HG02759 (cell line): ENCODE measurements around the gene GSC2.
A peak's percentile ranks its signal among the peaks of the same experiment; 100 is the strongest.

ENCODE experiments used
- ATAC-seq: cut with Tn5 transposase; IDR thresholded peaks from one replicate; pipeline ENCODE4 v1.9.1; 2021; ENCODE audit warnings: mild to moderate bottlenecking, moderate library complexity; ENCODE audit not compliant: unreplicated experiment

GSC2 gene

DNA sequence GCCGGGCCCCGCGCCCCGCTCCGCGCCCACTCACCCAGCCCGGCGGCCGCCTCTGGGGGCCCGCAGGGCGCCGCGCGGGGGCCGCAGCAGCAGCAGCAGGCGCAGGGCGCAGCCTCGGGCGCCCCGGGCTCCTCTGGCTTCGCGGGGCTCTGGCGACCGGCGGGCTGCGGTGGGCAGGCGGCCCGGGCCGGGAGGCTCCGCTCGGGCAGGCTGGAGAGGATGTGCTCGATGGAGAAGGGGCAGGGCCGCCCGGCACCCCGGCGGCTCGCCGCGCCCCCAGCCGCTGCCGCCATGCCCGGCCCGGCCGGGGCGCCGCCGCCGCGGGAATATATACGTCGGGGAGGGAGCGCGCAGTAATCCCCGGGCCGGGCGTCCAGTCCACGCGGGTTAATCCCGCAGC, at the start of gene GSC2:
GSC2 (minus strand) TSS at position 302 of the 400 bp plus-strand sequence; CDS start at position 293, 9 bp downstream.
- ATAC-seq, result no peak

- ATAC-seq, result no peak
Measured at GRCh38 chr22:19199479-19199878, 49.4 kb upstream of the GSC2 start.

DNA sequence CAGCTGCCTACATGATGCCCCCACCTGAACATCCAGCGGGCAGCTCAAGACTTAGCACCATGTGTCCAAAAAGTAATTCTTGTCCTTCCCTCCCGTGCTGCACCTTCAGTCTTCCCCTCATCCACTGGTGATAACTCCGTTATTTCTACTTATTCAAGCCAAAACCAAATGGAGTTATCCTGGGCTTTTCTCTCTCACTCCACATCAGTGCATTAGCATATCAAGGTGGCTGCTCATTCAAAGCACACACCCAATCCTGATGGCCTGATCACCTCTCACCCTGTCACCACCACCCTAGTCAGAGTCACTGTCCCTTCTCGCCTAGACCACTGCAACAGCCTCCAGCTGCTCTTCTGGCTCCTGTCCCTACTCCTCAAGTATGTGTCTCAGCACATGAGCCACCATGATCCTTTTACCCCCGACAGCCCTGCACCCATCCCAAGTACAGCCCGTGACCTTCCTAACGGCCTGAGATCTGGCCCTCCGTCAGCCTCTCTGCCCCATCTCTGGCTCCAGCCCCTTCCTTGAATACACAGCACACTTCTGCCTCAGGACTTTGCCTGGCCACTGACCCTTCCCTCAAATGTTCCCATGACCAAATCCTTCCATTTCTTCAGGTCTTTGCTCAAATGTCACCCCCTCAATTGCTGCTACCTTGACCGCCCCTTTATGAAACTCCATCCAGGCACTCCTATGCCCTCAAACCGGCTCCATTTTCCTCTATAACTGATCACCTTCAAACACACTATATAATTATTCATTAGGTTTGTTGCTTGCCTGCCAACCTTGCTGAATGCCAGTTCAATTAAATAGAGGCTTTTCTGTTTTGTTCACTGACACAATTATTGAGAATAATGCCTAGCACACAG, 48.1 kb upstream of the GSC2 start:
- no peak for ATAC-seq

DNA sequence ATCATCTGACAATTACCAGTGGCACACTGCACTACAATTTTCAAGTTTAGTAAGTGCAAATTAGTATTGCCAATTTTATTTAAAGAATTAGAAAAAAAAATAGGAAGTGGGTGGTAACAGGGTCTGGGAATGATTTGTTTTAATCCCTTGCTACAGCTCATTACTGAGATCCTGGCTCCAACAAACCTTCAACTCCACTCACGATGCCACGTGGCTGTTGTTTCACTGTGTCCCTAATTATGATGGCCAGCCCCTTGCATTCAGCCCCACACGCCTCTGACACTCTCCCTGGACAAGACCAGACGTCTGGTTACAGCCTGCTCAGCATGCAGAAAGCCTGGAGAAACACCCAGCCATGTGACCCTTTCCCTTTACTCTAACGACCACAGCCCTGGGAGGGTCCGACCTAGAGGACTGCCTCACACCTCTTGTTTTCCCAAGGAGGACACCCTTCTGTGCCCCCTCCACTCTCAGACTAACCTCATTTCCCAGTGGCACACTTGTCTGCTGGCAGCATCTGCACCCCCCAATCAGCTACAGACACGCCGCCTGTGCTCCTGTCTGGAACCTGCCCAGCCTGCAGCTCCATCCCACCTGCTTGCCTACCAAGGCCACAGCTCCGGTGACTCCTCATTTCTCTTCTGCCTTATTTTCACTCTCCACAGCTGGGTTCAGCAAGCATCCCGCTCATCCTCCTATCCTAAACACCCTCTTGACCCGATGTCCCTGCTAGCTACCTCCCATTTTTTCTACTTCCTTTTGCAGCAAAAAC, 46.9 kb upstream of the GSC2 start:
- no peak for ATAC-seq

GRCh38 chr22:19195796-19196731, 46.0 kb upstream of the GSC2 start:
- no peak for ATAC-seq

- no peak for ATAC-seq
Measured at GRCh38 chr22:19194766-19195536, 44.9 kb upstream of the GSC2 start.

GRCh38 chr22:19193879-19194278, 43.8 kb upstream of the GSC2 start:
- no peak for ATAC-seq

- ATAC-seq, result no peak
Measured at GRCh38 chr22:19187716-19188563, 37.8 kb upstream of the GSC2 start.

DNA sequence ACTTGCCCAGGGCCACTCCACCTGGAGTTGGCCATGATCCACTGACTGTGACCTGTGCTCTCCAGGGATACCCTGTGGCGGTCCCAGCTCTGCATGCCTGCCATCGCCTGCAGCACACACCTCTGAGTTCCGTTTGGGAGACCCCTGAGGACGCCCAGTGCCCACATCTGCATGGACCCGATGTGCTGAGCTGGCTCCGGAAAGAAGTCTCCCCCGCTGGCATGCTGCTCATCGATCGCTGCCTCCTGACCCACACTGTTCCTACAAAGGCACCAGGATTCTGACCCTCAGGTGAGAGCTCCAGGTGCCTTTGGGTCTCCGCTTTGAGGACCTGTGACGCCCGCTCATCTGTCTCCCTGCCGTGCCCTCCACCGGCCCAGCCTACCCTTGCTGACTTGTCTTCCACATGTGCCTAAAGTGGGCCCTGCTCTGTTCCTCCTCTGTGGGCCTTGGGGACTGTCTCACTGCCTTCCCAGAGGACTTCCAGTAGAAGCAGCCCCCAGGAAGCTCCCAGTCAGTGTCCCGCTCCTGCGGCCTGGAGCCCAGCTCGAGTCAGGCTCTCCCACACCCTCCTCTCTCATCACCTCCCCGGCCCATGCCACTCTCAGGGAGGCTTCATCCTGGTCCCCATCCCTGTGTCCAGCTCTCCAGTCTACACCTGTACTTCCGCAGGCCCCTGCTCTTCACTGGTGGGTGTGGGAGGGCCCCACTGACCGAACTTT, 34.3 kb upstream of the GSC2 start:
- ATAC-seq, result no peak

DNA sequence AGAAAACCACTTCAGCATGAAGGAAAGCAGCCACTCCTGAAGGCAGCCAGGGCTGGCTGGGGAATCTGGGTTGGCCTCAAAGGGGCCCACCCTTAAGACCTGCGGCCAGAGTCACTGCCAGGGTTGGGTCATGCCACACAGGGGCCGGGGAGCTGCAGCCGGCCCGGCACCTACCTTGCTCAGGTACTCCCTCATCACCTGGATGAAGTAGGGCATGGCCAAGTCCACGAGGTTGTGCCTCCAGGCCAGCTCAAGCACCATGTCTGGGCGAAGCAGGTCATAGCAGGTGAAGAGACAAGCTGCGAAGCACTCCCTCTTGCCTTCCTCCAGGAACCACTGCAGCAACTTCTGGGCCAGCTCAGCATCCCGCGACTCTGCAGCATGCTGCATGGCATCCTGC, 33.1 kb upstream of the GSC2 start:
- ATAC-seq, result no peak

GRCh38 chr22:19182472-19183157, 32.5 kb upstream of the GSC2 start:
- ATAC-seq, result no peak

GRCh38 chr22:19181786-19182471, 31.8 kb upstream of the GSC2 start:
- ATAC-seq, result no peak

GRCh38 chr22:19180740-19181410, 30.8 kb upstream of the GSC2 start:
- no peak for ATAC-seq

DNA sequence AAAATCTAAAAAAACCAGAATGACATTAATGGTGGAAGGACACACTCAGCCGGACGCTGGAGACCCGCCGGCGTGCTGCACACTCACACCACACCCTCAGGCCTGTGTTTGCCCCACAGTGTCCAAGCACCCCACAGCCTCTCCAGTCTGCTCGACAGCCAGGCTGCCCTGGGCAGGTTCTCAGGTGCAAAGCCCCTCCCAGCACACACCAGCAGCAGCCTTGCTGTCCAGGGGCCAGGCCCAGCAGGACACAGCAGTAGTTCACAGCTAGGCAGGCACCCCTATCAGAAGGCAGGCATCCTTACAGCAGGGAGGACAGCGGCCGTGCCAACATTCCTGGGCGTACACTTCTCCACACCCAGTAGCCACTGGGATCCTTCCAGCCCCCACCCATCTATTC, 30.1 kb upstream of the GSC2 start:
- ATAC-seq, result no peak

DNA sequence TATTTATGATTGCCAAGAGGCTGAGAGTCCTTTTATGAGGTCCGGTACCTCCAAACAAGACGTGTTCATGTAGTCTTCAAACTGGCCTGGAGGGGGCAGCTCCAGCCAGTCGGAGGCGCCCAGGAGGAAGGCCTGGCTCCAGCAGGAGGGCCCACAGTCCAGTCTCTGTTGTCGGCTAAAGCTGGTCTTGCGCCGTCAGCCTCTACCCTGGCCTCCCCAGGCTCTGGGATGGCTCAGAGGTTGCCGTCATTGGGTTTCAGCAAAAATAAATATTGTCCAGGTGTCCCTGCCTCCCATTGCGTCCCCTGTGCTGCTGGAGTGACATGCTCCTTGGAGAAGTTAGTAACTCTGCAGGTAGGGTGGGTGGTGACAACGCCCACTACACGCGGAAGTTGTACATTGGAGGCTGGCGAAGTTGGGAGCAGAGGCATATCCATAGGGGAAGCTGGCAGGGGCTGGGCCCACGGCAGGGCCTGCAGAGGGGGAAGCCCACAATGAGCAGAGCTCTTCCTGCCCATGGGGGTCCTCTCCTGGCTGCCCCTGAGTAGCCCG, 29.5 kb upstream of the GSC2 start:
- ATAC-seq, result peak; percentile 35

GRCh38 chr22:19178657-19179496, 28.8 kb upstream of the GSC2 start, which contains the start of gene SLC25A1:
Gene SLC25A1, minus strand, starts transcription at chr22:19178736. Its CDS starts 63 bp downstream, at chr22:19178673.
- peak; percentile 71 for ATAC-seq
